NB4 (cell line): ENCODE data around the gene LTBP1.

Source experiments
- DNase-seq: peaks from one replicate; pipeline ENCODE4 v3.0.0; 2010; ENCODE audit warnings: low read depth
- H3K4me3 ChIP-seq: one replicate; pipeline ENCODE4 v1.5.1; 2011; ENCODE audit warnings: mild to moderate bottlenecking, low read depth, low read length, moderate library complexity
- MYC ChIP-seq: IDR thresholded peaks from 2 replicates; pipeline ENCODE4 v1.6.1; 2011; ENCODE audit warnings: low read depth, low read length
- POLR2A ChIP-seq: IDR thresholded peaks from 2 replicates; pipeline ENCODE4 v1.6.1; 2011; ENCODE audit warnings: mild to moderate bottlenecking; ENCODE audit not compliant: insufficient read length; ENCODE audit errors: extremely low read depth
- TF ChIP-seq, protein P1 (sequence below): IDR thresholded peaks from 2 replicates; pipeline ENCODE4 v1.6.1; 2011; ENCODE audit warnings: low read depth, low read length
- TF ChIP-seq, protein P2 (sequence below): IDR thresholded peaks from one replicate; pipeline ENCODE4 v1.5.1; 2012; ENCODE audit warnings: low read depth, low read length

Gene LTBP1

DNA sequence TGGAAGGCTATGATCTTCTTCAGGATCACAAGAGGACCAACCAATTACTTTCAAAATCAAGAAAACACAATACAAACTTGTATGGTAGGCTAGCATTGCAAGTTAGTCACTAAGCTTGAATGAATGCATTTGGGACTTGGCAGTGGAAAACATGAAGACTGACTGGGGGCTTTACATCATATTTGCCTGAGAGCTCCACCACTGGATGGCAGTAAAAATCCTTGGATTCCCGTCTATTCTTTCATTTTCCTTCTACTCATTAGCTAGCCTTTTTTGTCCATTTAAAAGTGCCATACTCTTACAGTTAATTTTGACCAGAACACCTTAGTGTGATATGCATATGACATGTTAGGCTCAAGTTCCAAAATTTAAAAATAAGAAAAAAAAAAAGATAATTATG lies 466.2 kb downstream of the LTBP1 start:
- DNase-seq: peak; percentile 62
- TF ChIP-seq MYC (no peak), POLR2A (no peak)
- TF ChIP-seq, protein P1, sequence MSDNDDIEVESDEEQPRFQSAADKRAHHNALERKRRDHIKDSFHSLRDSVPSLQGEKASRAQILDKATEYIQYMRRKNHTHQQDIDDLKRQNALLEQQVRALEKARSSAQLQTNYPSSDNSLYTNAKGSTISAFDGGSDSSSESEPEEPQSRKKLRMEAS: no peak
- TF ChIP-seq, protein P2, sequence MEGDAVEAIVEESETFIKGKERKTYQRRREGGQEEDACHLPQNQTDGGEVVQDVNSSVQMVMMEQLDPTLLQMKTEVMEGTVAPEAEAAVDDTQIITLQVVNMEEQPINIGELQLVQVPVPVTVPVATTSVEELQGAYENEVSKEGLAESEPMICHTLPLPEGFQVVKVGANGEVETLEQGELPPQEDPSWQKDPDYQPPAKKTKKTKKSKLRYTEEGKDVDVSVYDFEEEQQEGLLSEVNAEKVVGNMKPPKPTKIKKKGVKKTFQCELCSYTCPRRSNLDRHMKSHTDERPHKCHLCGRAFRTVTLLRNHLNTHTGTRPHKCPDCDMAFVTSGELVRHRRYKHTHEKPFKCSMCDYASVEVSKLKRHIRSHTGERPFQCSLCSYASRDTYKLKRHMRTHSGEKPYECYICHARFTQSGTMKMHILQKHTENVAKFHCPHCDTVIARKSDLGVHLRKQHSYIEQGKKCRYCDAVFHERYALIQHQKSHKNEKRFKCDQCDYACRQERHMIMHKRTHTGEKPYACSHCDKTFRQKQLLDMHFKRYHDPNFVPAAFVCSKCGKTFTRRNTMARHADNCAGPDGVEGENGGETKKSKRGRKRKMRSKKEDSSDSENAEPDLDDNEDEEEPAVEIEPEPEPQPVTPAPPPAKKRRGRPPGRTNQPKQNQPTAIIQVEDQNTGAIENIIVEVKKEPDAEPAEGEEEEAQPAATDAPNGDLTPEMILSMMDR: peak; percentile 44
- no peak overlapping the region for H3K4me3 ChIP-seq

DNA sequence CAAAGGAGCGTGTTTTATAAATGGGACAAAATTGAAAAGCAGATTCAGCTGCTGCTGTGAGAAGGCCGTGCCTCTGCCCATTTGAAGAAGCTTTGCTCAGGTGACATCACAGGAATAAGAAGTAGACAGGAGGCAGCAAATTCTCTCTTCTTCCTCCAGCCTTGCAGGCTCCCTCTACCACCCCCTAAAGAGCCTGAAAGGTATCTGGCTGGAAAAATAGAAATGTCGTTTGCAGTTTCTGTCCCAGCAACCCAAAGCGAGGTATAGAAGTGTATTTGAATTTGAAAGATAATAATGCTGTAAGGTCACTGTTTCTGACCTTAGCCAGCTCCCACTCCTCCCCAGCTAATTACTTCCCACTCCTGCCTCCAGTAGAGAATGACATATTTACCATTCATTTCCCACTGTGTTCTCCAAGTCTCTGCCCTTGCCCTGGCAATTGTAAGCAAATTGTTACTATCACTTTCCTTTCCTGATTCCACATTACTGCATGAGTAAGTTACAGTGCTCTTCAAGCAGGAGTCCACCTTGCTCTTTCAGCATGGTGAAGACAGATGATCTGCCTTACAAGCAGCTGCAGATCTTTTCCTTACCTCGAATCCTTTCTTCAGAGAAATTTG lies 472.9 kb downstream of the LTBP1 start:
- DNase-seq: no peak
- TF ChIP-seq POLR2A (no peak), MYC (no peak)
- TF ChIP-seq, protein P1: no peak
- TF ChIP-seq, protein P2: no peak
- H3K4me3 ChIP-seq: no peak overlapping the region

DNA sequence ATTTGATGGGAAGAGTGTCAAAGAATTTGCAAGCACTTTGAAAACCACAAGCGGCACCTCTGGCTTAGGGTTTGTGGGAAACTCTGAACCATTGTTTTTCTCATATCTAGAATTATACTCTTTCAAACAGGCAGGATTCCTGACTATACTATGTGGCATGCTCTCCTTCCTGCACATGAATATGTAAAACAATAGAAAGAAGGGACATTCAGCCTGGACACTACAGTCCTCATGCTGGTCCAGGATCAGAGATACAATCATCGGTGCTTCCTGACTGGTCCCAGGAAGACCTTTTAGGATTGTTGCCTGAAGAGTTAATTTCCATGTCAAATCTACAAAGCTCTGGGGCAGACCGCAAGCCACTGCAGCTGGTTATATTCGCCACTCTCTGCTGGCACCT lies 474.0 kb downstream of the LTBP1 start:
- TF ChIP-seq, protein P1: no peak
- TF ChIP-seq, protein P2: no peak
- TF ChIP-seq MYC: no peak
- TF ChIP-seq POLR2A: no peak
- no peak overlapping the region for H3K4me3 ChIP-seq
- no peak for DNase-seq

- no peak for DNase-seq
- TF ChIP-seq, protein P2: no peak
- TF ChIP-seq MYC (no peak), POLR2A (no peak)
- TF ChIP-seq, protein P1: no peak
- H3K4me3 ChIP-seq: no peak overlapping the region
Observed at GRCh38 chr2:33421820-33422219, 475.1 kb downstream of the LTBP1 start.

- TF ChIP-seq, protein P1: no peak
- TF ChIP-seq, protein P2: no peak
- TF ChIP-seq MYC (no peak), POLR2A (no peak)
- no peak for DNase-seq
- no peak overlapping the region for H3K4me3 ChIP-seq
Observed at GRCh38 chr2:33425161-33425560, 478.4 kb downstream of the LTBP1 start.
